ENCODE data around the gene BRD4. TPM values are rescaled to one million over a fixed set of nuclear protein-coding genes. Genes with fewer than 3 reads are reported as not detected.

BRD4 gene
- total RNA-seq, 1 donor from 2014 or later = 9.4 TPM

- Histone ChIP-seq H3K27ac (ENCODE audit: low read depth, low read length) (peak overlapping the region; percentile 80), H3K27me3 (ENCODE audit: control insufficient read depth in 3 of 3, insufficient read depth in 3 of 3, low read length in 3 of 3) (no peaks in the 10 kb centered on the region), H3K36me3 (ENCODE audit: control insufficient read depth in 3 of 3, insufficient read depth in 3 of 3, low read length in 3 of 3) (peaks cover 20 to 36% (median 34%) of the 10 kb centered on the region in 3 donors), H3K4me1 (ENCODE audit: control insufficient read depth in 3 of 3, insufficient read depth in 3 of 3, low read length in 3 of 3) (peaks cover 76 to 77% (median 76%) of the 10 kb centered on the region in 3 donors), H3K4me3 (ENCODE audit: low read length in 3 of 3) (no peak overlapping the region), H3K9ac (ENCODE audit: low read depth in 1 of 3, low read length in 3 of 3) (peak overlapping the region; percentile 19 to 71 (median 70)), H3K9me3 (ENCODE audit: control insufficient read depth in 3 of 3, low read length in 3 of 3) (no peaks in the 10 kb centered on the region)
These were observed 85.0 kb downstream of the BRD4 start for GRCh38 chr19:15247107-15248014.

GRCh38 chr19:15246198-15246481 lies 86.2 kb downstream of the BRD4 start:
- H3K27ac ChIP-seq (ENCODE audit: low read depth, low read length) = peak overlapping the region; percentile 80
- no peaks in the 10 kb centered on the region for H3K27me3 ChIP-seq (ENCODE audit: control insufficient read depth in 3 of 3, insufficient read depth in 3 of 3, low read length in 3 of 3)
- H3K36me3 ChIP-seq (ENCODE audit: control insufficient read depth in 3 of 3, insufficient read depth in 3 of 3, low read length in 3 of 3) = peaks cover 20 to 43% (median 42%) of the 10 kb centered on the region in 3 donors
- no peaks in the 10 kb centered on the region for H3K9me3 ChIP-seq (ENCODE audit: control insufficient read depth in 3 of 3, low read length in 3 of 3)
- peak overlapping the region in 1 of 3 donors; percentile 64 for H3K9ac ChIP-seq (ENCODE audit: low read depth in 1 of 3, low read length in 3 of 3)
- peaks cover 65 to 67% (median 66%) of the 10 kb centered on the region in 3 donors for H3K4me1 ChIP-seq (ENCODE audit: control insufficient read depth in 3 of 3, insufficient read depth in 3 of 3, low read length in 3 of 3)
- H3K4me3 ChIP-seq (ENCODE audit: low read length in 3 of 3) = no peak overlapping the region

- Histone ChIP-seq H3K27ac (ENCODE audit: low read depth, low read length) (peak overlapping the region; percentile 80), H3K4me3 (ENCODE audit: low read length in 3 of 3) (no peak overlapping the region), H3K9ac (ENCODE audit: low read depth in 1 of 3, low read length in 3 of 3) (peak overlapping the region in 2 of 3 donors; percentile 43 to 64), H3K9me3 (ENCODE audit: control insufficient read depth in 3 of 3, low read length in 3 of 3) (no peaks in the 10 kb centered on the region), H3K27me3 (ENCODE audit: control insufficient read depth in 3 of 3, insufficient read depth in 3 of 3, low read length in 3 of 3) (no peaks in the 10 kb centered on the region), H3K36me3 (ENCODE audit: control insufficient read depth in 3 of 3, insufficient read depth in 3 of 3, low read length in 3 of 3) (peaks cover 20 to 49% (median 47%) of the 10 kb centered on the region in 3 donors), H3K4me1 (ENCODE audit: control insufficient read depth in 3 of 3, insufficient read depth in 3 of 3, low read length in 3 of 3) (peaks cover 61 to 65% (median 64%) of the 10 kb centered on the region in 3 donors)
These were observed 86.8 kb downstream of the BRD4 start for GRCh38 chr19:15245370-15246197.

GRCh38 chr19:15244808-15245207 lies 87.5 kb downstream of the BRD4 start:
- H3K4me1 ChIP-seq (ENCODE audit: control insufficient read depth in 3 of 3, insufficient read depth in 3 of 3, low read length in 3 of 3) = peaks cover 55 to 59% (median 59%) of the 10 kb centered on the region in 3 donors
- peak overlapping the region in 1 of 3 donors; percentile 19 for H3K9ac ChIP-seq (ENCODE audit: low read depth in 1 of 3, low read length in 3 of 3)
- H3K9me3 ChIP-seq (ENCODE audit: control insufficient read depth in 3 of 3, low read length in 3 of 3) = no peaks in the 10 kb centered on the region
- peak overlapping the region; percentile 80 for H3K27ac ChIP-seq (ENCODE audit: low read depth, low read length)
- no peaks in the 10 kb centered on the region for H3K27me3 ChIP-seq (ENCODE audit: control insufficient read depth in 3 of 3, insufficient read depth in 3 of 3, low read length in 3 of 3)
- peaks cover 28 to 57% (median 53%) of the 10 kb centered on the region in 3 donors for H3K36me3 ChIP-seq (ENCODE audit: control insufficient read depth in 3 of 3, insufficient read depth in 3 of 3, low read length in 3 of 3)
- H3K4me3 ChIP-seq (ENCODE audit: low read length in 3 of 3) = no peak overlapping the region

GRCh38 chr19:15244106-15244803 lies 88.1 kb downstream of the BRD4 start:
- H3K27ac ChIP-seq (ENCODE audit: low read depth, low read length) = no peak overlapping the region
- H3K27me3 ChIP-seq (ENCODE audit: control insufficient read depth in 3 of 3, insufficient read depth in 3 of 3, low read length in 3 of 3) = no peaks in the 10 kb centered on the region
- H3K4me3 ChIP-seq (ENCODE audit: low read length in 3 of 3) = no peak overlapping the region
- peaks cover 49 to 54% (median 54%) of the 10 kb centered on the region in 3 donors for H3K4me1 ChIP-seq (ENCODE audit: control insufficient read depth in 3 of 3, insufficient read depth in 3 of 3, low read length in 3 of 3)
- H3K9me3 ChIP-seq (ENCODE audit: control insufficient read depth in 3 of 3, low read length in 3 of 3) = no peaks in the 10 kb centered on the region
- H3K36me3 ChIP-seq (ENCODE audit: control insufficient read depth in 3 of 3, insufficient read depth in 3 of 3, low read length in 3 of 3) = peaks cover 33 to 62% (median 59%) of the 10 kb centered on the region in 3 donors
- no peak overlapping the region for H3K9ac ChIP-seq (ENCODE audit: low read depth in 1 of 3, low read length in 3 of 3)

GRCh38 chr19:15243236-15243957 lies 88.9 kb downstream of the BRD4 start:
- Histone ChIP-seq H3K27ac (ENCODE audit: low read depth, low read length) (no peak overlapping the region), H3K9me3 (ENCODE audit: control insufficient read depth in 3 of 3, low read length in 3 of 3) (no peaks in the 10 kb centered on the region), H3K4me3 (ENCODE audit: low read length in 3 of 3) (no peak overlapping the region), H3K9ac (ENCODE audit: low read depth in 1 of 3, low read length in 3 of 3) (peak overlapping the region in 1 of 3 donors; percentile 30), H3K27me3 (ENCODE audit: control insufficient read depth in 3 of 3, insufficient read depth in 3 of 3, low read length in 3 of 3) (no peaks in the 10 kb centered on the region), H3K36me3 (ENCODE audit: control insufficient read depth in 3 of 3, insufficient read depth in 3 of 3, low read length in 3 of 3) (peaks cover 41 to 66% (median 65%) of the 10 kb centered on the region in 3 donors), H3K4me1 (ENCODE audit: control insufficient read depth in 3 of 3, insufficient read depth in 3 of 3, low read length in 3 of 3) (peaks cover 40 to 45% (median 45%) of the 10 kb centered on the region in 3 donors)

- no peaks in the 10 kb centered on the region for H3K9me3 ChIP-seq (ENCODE audit: control insufficient read depth in 3 of 3, low read length in 3 of 3)
- peaks cover 57 to 70% (median 69%) of the 10 kb centered on the region in 3 donors for H3K36me3 ChIP-seq (ENCODE audit: control insufficient read depth in 3 of 3, insufficient read depth in 3 of 3, low read length in 3 of 3)
- no peaks in the 10 kb centered on the region for H3K27me3 ChIP-seq (ENCODE audit: control insufficient read depth in 3 of 3, insufficient read depth in 3 of 3, low read length in 3 of 3)
- H3K27ac ChIP-seq (ENCODE audit: low read depth, low read length) = no peak overlapping the region
- peaks cover 20 to 26% (median 25%) of the 10 kb centered on the region in 3 donors for H3K4me1 ChIP-seq (ENCODE audit: control insufficient read depth in 3 of 3, insufficient read depth in 3 of 3, low read length in 3 of 3)
- H3K9ac ChIP-seq (ENCODE audit: low read depth in 1 of 3, low read length in 3 of 3) = peak overlapping the region in 1 of 3 donors; percentile 25
- no peak overlapping the region for H3K4me3 ChIP-seq (ENCODE audit: low read length in 3 of 3)
These were observed 91.0 kb downstream of the BRD4 start for GRCh38 chr19:15241259-15241910.

GRCh38 chr19:15240515-15240914 lies 91.8 kb downstream of the BRD4 start:
- Histone ChIP-seq H3K9me3 (ENCODE audit: control insufficient read depth in 3 of 3, low read length in 3 of 3) (no peaks in the 10 kb centered on the region), H3K4me1 (ENCODE audit: control insufficient read depth in 3 of 3, insufficient read depth in 3 of 3, low read length in 3 of 3) (peaks cover 12 to 17% (median 16%) of the 10 kb centered on the region in 3 donors), H3K27me3 (ENCODE audit: control insufficient read depth in 3 of 3, insufficient read depth in 3 of 3, low read length in 3 of 3) (no peaks in the 10 kb centered on the region), H3K4me3 (ENCODE audit: low read length in 3 of 3) (no peak overlapping the region), H3K27ac (ENCODE audit: low read depth, low read length) (no peak overlapping the region), H3K36me3 (ENCODE audit: control insufficient read depth in 3 of 3, insufficient read depth in 3 of 3, low read length in 3 of 3) (peaks cover 62 to 74% (median 68%) of the 10 kb centered on the region in 3 donors), H3K9ac (ENCODE audit: low read depth in 1 of 3, low read length in 3 of 3) (no peak overlapping the region)
